GM12864 (cell line): Measurements from ENCODE around the gene SPEG.

Experiments
- DNase-seq: peaks from one replicate; pipeline ENCODE4 v3.0.0-alpha.2; 2011; ENCODE audit warnings: low read depth
- H3K4me3 ChIP-seq: 2 replicates; pipeline ENCODE4 v1.5.1; 2011; ENCODE audit warnings: mild to moderate bottlenecking, low read depth, low read length, control low read depth
- TF ChIP-seq, protein P1 (sequence below): IDR thresholded peaks from 2 replicates; pipeline ENCODE4 v1.5.1; 2011; ENCODE audit warnings: low read depth, mild to moderate bottlenecking, moderate library complexity, low read length, control low read depth, inconsistent platforms; ENCODE audit errors: missing control alignments

The SPEG gene

DNA sequence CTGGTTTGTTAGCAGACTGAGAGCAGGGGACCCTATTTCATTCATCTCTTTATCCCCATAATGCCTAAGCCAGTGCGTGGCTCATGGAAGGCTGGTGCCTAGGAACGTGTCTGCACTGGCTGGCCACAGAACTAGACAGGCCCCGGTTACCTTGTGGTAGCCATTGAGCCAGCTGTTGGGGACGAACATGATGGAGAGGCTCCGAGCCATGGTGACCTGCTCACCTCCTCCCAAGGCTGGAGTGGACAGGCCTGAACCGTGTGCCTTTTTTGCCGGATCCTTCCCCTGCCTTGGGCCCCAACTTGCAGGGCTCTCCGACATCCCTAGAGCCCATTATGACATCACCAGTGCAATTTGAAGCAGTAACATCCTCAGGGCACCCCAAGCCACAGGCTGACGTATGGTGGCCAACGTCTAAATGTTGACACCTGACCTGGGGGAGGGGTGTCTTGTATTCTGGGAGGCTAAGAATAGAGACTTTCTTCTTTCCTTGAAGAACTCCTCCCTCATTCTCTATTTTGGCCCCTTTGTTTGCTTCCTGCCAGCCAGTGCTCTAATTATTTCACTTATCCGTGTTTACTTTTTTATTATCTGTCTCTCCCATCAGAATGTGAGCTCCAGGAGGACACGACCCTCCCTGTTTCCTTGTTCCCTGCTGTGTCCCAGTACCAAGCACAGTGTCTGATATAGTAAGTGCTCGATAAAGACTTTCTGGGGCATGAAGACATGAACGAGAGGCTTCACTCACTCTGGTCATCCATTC lies 34.7 kb upstream of the SPEG start:
- no peak for DNase-seq
- no peak overlapping the region for H3K4me3 ChIP-seq
- TF ChIP-seq, protein P1, sequence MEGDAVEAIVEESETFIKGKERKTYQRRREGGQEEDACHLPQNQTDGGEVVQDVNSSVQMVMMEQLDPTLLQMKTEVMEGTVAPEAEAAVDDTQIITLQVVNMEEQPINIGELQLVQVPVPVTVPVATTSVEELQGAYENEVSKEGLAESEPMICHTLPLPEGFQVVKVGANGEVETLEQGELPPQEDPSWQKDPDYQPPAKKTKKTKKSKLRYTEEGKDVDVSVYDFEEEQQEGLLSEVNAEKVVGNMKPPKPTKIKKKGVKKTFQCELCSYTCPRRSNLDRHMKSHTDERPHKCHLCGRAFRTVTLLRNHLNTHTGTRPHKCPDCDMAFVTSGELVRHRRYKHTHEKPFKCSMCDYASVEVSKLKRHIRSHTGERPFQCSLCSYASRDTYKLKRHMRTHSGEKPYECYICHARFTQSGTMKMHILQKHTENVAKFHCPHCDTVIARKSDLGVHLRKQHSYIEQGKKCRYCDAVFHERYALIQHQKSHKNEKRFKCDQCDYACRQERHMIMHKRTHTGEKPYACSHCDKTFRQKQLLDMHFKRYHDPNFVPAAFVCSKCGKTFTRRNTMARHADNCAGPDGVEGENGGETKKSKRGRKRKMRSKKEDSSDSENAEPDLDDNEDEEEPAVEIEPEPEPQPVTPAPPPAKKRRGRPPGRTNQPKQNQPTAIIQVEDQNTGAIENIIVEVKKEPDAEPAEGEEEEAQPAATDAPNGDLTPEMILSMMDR = no peak

- no peak for DNase-seq
- TF ChIP-seq, protein P1 = no peak
- H3K4me3 ChIP-seq = no peak overlapping the region
These were observed 34.1 kb upstream of the SPEG start for GRCh38 chr2:219400562-219400961.

GRCh38 chr2:219401606-219402005 lies 33.0 kb upstream of the SPEG start:
- DNase-seq = no peak
- H3K4me3 ChIP-seq = no peak overlapping the region
- TF ChIP-seq, protein P1 = no peak

DNA sequence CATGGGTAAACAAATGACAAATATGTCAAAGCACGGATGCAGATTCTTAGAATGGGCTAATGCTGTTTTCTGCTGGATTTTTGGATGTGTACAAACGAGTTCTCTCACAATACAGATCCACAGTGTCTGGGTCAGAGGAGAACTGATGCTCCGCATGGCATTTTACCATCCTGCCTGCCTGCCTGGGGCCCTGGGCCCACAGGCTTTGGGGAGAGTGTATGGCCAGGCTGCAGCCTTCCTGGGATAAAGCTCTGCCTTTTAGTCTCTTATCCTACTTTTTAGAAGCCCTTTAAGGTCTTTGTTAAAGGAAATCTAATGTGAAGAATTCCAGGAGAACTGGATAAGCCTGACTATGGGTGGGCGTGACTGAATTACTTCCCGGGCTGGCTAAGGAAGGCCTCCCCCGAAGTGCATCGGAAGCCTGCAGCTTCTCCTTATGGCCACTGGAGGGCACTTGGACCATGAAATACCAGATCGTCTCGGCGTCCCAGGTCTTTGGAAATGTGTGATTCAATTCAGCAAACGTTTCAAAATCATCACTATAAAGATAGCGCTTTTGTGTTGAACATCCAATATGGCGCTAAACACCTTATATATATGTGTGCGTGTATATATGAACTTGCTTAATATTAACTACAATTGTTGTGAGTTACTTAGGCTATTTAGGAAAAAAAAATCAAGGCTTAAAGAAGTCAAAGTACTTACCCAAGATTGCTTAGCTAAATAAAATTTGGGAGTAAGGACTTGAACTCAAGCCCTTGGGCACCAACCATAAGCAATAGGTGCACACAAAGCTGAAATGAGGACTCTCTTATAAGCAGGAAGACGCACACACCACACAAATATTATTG lies 31.8 kb upstream of the SPEG start:
- TF ChIP-seq, protein P1 = peak; percentile 93
- DNase-seq = peak; percentile 21
- no peak overlapping the region for H3K4me3 ChIP-seq

DNA sequence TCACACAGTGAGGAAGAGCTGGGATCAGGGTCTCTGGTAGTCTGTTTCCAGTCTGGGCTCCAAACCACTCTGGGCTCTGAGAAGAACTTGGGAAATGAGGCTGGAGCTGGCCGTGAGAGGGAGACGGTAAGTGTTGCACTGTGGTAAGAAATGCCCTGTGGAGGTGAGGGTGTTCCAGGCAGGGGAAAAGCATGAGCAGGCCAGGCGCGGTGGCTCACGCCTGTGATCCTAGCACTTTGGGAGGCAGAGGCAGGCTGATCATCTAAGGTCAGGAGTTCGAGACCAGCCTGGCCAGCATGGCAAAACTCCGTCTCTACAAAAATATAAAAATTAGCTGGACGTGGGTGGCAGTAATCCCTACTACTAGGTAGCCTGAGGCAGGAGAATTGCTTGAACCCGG lies 30.8 kb upstream of the SPEG start:
- TF ChIP-seq, protein P1 = no peak
- no peak for DNase-seq
- no peak overlapping the region for H3K4me3 ChIP-seq

DNA sequence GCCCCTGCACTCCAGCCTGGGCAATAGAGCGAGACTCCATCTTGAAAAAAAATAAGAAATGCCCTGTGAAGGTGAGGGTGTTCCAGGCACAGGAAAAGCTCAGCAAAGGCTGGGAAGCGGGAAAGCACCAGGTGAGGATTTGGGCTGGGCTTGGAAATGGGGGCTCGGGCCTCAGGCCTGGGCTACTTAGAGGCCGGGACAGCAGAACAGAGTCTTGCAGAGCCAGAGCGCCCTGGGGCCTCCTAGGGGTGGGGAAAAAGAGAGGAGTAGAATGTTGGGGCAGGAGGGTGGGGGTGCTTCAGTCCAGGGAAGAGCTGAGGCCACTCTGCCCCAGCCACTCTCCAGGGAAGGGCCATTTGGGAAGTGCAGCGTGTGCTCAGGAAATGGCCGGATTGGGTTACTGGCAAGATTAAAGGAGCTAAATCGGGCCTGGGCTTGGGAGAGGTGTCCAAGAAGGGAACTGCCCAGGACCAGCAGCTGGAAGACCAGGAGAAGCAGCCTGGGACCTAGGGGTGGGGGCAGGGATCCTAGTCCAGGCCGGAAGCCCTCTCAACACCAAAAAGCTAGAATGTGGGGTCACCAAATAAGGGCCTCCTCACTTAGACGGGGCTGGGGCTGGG lies 30.2 kb upstream of the SPEG start:
- no peak for DNase-seq
- no peak overlapping the region for H3K4me3 ChIP-seq
- TF ChIP-seq, protein P1 = no peak
